Measurements from ENCODE around the gene CLCC1.
"Not testable (repeated sequence)": the region's sequence is repeated elsewhere in the genome, so short reads cannot be mapped to it uniquely, and the experiment has no call there.

The CLCC1 gene

GRCh38 chr1:108963052-108963686 is at the start of gene CLCC1:
Gene CLCC1, minus strand, starts transcription at chr1:108963484. Its CDS starts 13,047 bp downstream, at chr1:108950437.
- peak; percentile 94 for DNase-seq

DNA sequence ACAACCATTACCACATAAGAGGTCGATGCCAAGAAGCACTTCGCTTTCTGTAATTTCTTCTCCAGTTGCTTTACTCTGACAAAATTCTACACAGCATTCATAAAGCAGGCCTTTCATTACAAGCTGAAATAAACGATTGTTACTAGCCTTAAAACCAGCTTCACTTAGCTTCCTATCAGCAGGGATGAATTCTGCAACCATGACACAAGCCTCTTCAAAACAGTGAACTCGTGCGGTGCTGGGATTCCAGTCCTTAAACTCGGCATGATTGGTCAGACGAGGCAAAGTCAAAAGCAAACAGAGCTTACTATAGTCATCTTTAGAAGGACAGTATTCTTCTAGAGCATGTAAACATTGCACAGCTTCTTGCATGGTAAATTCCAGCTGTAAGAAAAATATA is 48.1 kb upstream of the CLCC1 start:
- DNase-seq, result no peak

- not testable (repeated sequence) for DNase-seq
Measured at GRCh38 chr1:108996622-108997021, 33.3 kb upstream of the CLCC1 start.

- peak; percentile 50 for DNase-seq
Measured at GRCh38 chr1:108983114-108983513, 19.8 kb upstream of the CLCC1 start.

DNA sequence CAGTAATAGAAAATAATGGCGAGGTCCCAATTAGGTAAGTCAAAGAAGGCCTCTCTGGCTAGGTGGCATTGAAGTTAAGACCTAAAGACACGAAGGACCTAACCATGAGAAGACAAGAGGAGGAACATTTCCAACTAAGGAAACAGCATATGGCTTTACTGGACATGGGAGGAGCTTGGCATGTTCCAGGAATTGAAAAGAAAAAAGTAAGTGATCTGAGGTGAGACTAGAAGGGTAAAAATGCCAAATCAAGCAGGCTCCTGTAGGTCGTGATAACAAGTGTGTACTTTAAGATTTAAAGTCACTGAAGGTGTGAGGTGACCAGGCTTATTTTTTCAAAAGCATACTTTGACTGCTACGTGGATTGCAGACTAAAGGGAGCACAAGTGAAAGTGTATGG is 13.4 kb upstream of the CLCC1 start:
- DNase-seq, result no peak

GRCh38 chr1:108972951-108973350 is 9.7 kb upstream of the CLCC1 start:
- no peak for DNase-seq

GRCh38 chr1:108969346-108969745 is 6.1 kb upstream of the CLCC1 start:
- DNase-seq, result no peak

DNA sequence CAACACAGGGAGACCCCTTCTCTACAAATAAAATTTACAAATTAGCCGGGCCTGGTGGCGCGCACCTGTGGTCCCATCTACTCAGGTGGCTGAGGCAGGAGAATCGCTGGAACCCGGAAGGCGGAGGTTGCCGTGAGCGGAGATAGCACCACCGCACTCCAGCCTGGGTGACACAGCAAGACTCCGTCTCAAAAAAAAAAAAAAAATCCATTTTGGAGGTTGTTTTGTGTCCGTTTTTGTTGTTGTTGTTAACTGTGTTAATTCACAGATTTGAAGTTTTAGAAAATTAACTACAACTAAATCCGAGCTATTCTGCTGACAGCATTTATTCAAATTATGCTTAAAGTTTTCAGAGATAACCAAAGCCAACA is 618 bp downstream of the CLCC1 start:
- no peak for DNase-seq

DNA sequence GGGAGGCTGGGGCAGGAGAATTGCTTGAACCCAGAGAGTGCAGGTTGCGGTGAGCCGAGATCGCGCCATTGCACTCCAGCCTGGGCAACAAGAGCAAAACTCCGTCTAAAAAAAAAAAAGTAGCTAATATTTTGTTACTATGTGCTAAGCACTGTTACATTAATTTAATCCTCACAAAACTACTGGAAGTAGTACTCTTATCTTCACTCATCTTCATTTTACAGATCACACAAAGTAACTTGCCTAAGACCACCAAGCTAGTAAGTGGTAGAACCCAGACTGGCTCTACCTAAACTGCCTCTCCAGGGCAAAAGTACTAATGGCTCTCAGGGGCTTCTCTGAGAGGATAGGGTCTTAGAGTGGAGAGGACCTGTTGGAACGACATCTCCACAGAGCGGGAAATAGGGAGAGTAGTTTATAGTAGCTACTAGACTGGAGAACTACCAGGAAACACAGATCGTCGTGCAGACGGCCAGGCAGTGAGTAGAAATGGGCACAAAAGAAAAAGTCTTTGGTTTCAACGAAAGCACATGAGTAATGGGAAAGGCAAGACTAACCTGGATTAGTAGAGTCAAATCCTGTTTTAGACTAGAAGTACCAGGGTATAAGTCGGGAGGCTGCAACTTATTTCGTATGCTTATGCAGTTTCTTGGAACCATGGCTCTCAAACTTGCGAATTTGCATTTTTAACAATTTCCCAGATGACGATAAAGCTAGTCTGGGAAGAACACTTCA is 1.4 kb downstream of the CLCC1 start:
- peak; percentile 15 for DNase-seq

DNA sequence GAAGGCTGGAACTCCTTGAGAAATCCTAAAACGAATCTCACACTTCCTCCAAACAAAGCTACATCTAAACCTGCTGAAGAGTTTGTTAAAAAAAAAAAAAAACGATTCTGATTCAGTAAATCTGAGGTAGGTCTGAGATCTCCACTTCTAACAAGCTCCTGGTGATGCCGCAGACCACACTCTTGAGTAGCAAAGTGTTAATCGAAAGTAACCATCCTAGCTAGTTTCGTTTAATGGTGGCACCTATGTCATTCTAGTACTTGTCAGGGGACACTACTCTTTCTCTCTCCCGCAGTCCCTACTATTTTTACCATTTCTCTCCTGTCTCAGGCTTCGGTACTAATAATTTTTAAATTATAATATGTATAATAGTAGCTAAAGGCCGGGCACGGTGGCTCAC is 2.1 kb downstream of the CLCC1 start:
- DNase-seq, result no peak

DNA sequence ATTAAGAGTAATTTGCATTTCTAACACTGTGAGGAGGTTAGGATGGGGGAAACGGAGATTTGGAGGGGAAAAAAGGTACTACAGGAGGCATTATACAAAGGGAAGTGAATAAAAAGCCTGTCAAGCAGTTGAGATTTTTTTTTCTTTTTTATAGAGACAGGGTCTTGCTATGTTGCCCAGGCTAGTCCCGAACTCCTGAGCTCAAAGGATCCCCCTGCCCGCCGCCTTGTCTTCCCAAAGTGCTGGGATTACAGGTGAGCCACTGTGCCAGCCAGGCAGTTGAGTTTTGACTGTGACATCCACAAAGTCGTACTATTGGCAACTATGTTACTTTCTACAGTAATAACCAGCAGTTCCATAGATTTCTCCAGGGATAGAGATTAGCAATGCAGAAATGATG is 2.6 kb downstream of the CLCC1 start:
- no peak for DNase-seq

GRCh38 chr1:108957888-108958287 is 5.4 kb downstream of the CLCC1 start:
- DNase-seq, result no peak

DNA sequence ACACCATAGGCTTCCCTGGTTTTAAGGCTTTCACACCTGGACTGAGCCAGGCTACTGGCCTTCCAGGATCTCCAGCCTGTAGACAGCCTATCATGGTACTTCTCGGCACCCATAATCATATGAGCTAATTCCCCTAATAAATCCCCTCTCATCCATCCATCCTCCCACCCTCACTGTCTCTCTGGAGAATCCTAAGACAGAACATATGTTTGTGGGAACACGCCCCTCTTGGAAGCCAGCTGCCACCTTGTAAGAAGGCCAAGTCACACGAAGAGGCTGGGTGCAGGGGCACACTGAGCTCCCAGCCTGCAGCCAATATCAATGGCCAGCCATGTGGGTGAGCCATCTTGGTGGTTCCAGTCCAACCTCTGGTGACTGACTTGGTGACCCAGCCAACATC is 7.4 kb downstream of the CLCC1 start:
- no peak for DNase-seq

- DNase-seq, result no peak
Measured at GRCh38 chr1:108955111-108955510, 8.2 kb downstream of the CLCC1 start.

DNA sequence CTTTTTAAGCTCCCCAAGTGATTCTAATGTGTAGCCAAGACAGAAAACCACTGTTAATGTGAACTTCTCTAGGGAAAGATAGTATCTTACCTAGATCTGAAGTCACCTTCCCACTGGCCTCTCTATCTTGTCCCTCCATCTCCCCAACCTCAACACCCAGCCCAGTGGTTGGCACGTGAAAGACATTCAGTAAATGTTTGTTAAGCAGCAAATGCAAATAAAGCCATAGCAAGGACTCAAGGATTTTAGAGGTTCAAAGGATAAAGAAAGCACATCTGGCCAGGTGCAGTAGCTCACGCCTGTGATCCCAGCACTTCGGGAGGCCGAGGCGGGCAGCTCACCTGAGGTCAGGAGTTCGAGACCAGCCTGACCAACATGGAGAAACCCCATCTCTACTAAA is 9.8 kb downstream of the CLCC1 start:
- DNase-seq, result no peak

DNA sequence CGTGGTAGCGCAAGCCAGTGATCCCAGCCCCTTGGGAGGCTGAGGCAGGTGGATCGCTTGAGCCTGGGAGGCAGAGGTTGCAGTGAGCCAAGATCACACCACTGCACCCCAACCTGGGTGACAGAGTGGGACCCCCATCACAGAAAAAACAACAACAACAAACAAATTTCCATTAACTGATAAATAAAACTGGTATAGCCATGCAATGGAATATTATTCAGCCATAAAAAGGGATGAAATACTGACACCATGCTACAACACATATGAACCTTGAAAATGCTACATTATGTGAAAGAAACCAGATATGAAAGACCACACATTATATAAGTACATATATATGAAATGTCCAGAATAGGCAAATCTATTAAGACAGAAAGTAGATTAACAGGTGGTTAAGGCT is 12.0 kb downstream of the CLCC1 start:
- no peak for DNase-seq

GRCh38 chr1:108949044-108949443 is 14.2 kb downstream of the CLCC1 start:
- no peak for DNase-seq

- DNase-seq, result no peak
Measured at GRCh38 chr1:108947871-108948525, 15.3 kb downstream of the CLCC1 start.

DNA sequence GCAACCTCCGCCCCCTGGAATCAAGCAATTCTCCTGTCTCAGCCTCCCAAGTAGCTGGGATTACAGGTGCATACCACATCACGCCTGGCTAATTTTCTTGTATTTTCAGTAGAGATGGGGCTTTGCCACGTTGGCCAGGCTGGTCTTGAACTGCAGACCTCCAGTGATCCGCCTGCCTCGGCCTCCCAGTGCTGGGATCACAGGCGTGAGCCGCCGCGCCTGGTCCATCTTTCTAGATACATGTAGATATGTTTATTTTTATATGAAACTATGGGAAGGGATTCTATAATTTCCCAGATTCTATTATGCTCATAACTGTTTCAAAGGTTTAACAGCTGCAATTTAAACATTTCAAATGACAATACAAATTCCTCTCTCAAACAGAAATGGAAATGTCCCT is 27.1 kb downstream of the CLCC1 start:
- DNase-seq, result no peak

GRCh38 chr1:108933944-108934343 is 29.3 kb downstream of the CLCC1 start:
- DNase-seq, result no peak

DNA sequence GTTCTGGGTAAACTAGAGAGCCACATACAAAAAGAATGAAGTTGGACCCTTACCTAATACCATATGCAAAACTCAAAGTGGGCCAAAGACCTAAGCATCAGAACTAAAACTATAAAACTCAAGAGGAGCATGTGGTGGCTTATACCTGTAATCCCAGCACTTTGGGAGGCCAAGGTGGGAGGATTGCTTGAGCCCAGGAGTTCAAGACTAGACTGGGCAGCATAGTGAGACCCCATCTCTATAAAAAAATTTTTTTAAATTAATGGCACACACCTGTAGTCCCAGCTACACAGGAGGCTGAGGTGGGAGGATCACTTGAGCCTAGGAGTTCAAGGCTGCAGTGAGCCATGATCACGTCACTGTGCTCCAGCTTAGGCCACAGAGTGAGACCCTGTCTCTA is 35.7 kb downstream of the CLCC1 start:
- DNase-seq, result not testable (repeated sequence)

DNA sequence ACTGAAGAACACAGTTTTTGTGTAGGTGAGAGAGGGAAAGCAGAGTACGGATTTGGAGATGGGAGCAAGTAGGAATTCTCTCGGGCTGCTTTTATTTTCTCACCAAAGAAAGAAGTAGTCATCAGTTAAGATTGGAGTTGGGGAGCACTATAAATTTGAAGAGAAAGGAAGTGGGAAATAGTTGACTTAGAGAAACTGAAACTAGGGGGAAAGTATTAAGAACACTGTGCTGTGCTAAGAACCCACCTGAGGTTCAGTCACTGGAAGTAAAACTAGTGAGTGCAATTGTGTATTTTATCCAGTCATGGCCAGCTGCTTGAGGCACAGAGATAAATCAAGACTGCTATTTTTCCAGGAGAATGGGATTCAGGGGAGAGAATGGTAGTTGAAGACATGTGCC is 37.4 kb downstream of the CLCC1 start:
- no peak for DNase-seq

- DNase-seq, result no peak
Measured at GRCh38 chr1:108916788-108917187, 46.5 kb downstream of the CLCC1 start.

Data from NCI-H510A treated with DMSO at 0.1 percent for 48 hours (cell line).